Measurements from ENCODE around the gene MSH5. TPM values are rescaled to one million over a fixed set of nuclear protein-coding genes. Genes with fewer than 3 reads are reported as not detected.

The MSH5 gene
- total and polyA plus RNA-seq, 4 donors = 5.9 to 15.1 (median 7.0) TPM; not detected in 1

GRCh38 chr6:31733734-31734133, 6.1 kb upstream of the MSH5 start:
- Histone ChIP-seq H3K36me3 (ENCODE audit: control insufficient read depth in 1 of 2, insufficient read depth in 2 of 2, low read length in 1 of 2) (peaks cover 2% of the 10 kb centered on the region in 2 donors), H3K4me1 (ENCODE audit: control insufficient read depth in 1 of 2, insufficient read depth in 2 of 2, low read length in 2 of 2) (no peaks in the 10 kb centered on the region), H3K4me3 (ENCODE audit: low read length in 2 of 2) (no peak overlapping the region), H3K27me3 (ENCODE audit: control insufficient read depth in 1 of 2, insufficient read depth in 2 of 2, low read length in 1 of 2) (no peaks in the 10 kb centered on the region), H3K27ac (ENCODE audit: low read depth in 1 of 2, low read length in 2 of 2) (no peak overlapping the region), H3K9me3 (ENCODE audit: control insufficient read depth, low read length) (no peaks in the 10 kb centered on the region)
- no peak for DNase-seq
- intact Hi-C loops (cut with DNase I) = loop anchor here in 1 of 2 donors (5.0 kb wide), 1 partner anchor 444 kb away; the partner anchor contains the start of genes AGPAT1 and RNF5
- 81 to 83% methylated on average over 4 of the region's 4 CpGs for WGBS, 2 donors
- no peak for ATAC-seq (ENCODE audit: low FRiP score)

- no peaks in the 10 kb centered on the region for H3K27me3 ChIP-seq (ENCODE audit: control insufficient read depth in 1 of 2, insufficient read depth in 2 of 2, low read length in 1 of 2)
- H3K9me3 ChIP-seq (ENCODE audit: control insufficient read depth, low read length) = no peaks in the 10 kb centered on the region
- ATAC-seq (ENCODE audit: low FRiP score) = no peak
- H3K36me3 ChIP-seq (ENCODE audit: control insufficient read depth in 1 of 2, insufficient read depth in 2 of 2, low read length in 1 of 2) = peaks cover 2% of the 10 kb centered on the region in 2 donors
- 13 to 14% methylated on average over 2 of the region's 2 CpGs for WGBS, 2 donors
- H3K27ac ChIP-seq (ENCODE audit: low read depth in 1 of 2, low read length in 2 of 2) = peak overlapping the region in 1 of 2 donors; percentile 82
- H3K4me3 ChIP-seq (ENCODE audit: low read length in 2 of 2) = peak overlapping the region; percentile 78 to 90
- H3K4me1 ChIP-seq (ENCODE audit: control insufficient read depth in 1 of 2, insufficient read depth in 2 of 2, low read length in 2 of 2) = no peaks in the 10 kb centered on the region
- intact Hi-C loops (cut with DNase I) = loop anchor here in 1 of 2 donors (5.0 kb wide), 1 partner anchor 443 kb away; the partner anchor contains the start of genes AGPAT1 and RNF5
- no peak for DNase-seq
Observed at GRCh38 chr6:31734247-31734820, 5.5 kb upstream of the MSH5 start.

DNA sequence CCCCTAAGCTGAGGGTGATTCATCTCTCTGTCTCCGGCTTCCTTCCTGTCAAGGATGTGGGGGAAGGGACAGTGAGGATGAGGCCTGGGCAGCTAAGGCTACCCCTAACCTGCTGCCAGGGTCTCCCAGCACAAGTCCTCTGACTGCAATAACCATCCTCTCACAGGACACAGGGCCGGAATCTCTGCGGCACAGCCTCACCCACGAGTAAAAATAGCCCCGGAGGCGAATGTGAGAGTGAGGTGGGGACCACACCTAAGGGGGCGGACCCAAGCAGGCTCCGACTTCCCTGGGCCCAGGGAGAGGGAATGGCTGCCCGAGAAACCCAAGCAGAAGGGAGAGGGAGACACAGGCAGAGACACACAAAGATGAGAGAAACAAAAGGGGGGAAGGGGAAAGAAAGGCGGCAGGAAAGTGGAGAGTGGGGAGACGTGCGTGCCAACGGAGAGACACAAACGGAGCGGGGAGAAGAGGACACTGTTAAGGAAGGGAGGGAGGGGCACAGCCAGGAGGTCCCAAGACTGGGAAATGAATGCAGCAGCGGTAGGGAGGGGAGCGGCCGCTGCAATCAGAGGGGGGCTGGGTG, 4.9 kb upstream of the MSH5 start:
- intact Hi-C loops (cut with DNase I) = loop anchor here (5.0 kb wide), 3 partner anchors 57 to 442 kb away; partner anchors contain the start of genes AGPAT1 (in 1 of the 2), RNF5 (in 1 of the 2) and VARS1 (in 1 of the 2)
- 0 to 1% methylated on average over 18 of the region's 18 CpGs for WGBS, 2 donors
- peak; percentile 70 to 81 for DNase-seq
- peak overlapping the region; percentile 78 to 90 for H3K4me3 ChIP-seq (ENCODE audit: low read length in 2 of 2)
- H3K4me1 ChIP-seq (ENCODE audit: control insufficient read depth in 1 of 2, insufficient read depth in 2 of 2, low read length in 2 of 2) = no peaks in the 10 kb centered on the region
- H3K9me3 ChIP-seq (ENCODE audit: control insufficient read depth, low read length) = no peaks in the 10 kb centered on the region
- H3K36me3 ChIP-seq (ENCODE audit: control insufficient read depth in 1 of 2, insufficient read depth in 2 of 2, low read length in 1 of 2) = peaks cover 2% of the 10 kb centered on the region in 2 donors
- H3K27me3 ChIP-seq (ENCODE audit: control insufficient read depth in 1 of 2, insufficient read depth in 2 of 2, low read length in 1 of 2) = no peaks in the 10 kb centered on the region
- H3K27ac ChIP-seq (ENCODE audit: low read depth in 1 of 2, low read length in 2 of 2) = peak overlapping the region; percentile 46 to 82
- ATAC-seq (ENCODE audit: low FRiP score) = no peak

DNA sequence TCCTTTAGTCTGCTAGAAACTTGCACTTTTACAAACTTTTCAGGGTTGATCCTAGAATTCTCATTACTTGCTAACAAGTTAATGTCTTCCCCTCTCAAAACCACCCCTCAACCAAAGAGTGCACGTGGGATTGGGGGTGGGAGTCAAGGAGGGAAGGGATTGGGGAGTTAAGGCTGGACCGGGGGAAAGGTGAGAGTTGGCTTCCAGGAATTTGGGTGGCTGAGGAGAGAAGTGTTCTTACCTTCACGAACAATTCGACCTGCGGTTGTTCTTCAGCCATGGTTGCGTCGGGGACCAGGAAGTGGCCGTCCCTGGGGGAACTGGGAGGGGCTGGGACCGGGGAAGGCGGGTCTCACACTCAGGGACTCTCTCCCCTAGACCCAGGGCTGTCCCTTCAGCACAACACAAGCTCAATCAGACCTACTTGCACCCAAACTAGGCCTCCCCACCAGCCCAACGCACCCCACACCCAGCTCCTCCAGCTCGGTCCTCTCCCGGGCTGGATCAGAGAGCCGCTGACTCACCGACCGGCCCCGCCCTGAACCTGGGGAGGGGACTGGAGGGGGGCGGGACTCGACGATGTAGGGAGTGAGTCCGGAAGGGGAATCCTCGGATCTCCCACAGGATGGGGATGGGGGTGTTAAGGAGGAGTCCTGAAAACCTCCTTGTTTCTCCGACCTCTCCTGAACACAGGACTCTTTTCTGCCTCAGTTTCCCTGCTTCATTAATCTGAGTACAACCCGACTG, 3.6 kb upstream of the MSH5 start, which contains the start of gene CLIC1:
Gene CLIC1, minus strand, starts transcription at position 510 of the 747 bp plus-strand sequence. Its CDS starts 230 bp downstream, at position 280.
- peak within 1 kb of the TSS; percentile 81 to 82 for H3K27ac ChIP-seq (ENCODE audit: low read depth in 1 of 2, low read length in 2 of 2)
- 0% methylated on average over 24 of the region's 24 CpGs for WGBS, 2 donors
- H3K27me3 ChIP-seq (ENCODE audit: control insufficient read depth in 1 of 2, insufficient read depth in 2 of 2, low read length in 1 of 2) = no peaks in the 10 kb centered on the region
- peak within 1 kb of the TSS; percentile 78 to 90 for H3K4me3 ChIP-seq (ENCODE audit: low read length in 2 of 2)
- ATAC-seq (ENCODE audit: low FRiP score) (peak; percentile 86), DNase-seq (peak; percentile 93 to 97)
- intact Hi-C loops (cut with DNase I) = loop anchor here (1.0 to 5.0 kb wide), 3 partner anchors 56 to 94 kb away; partner anchors contain the start of gene VARS1 (in 1 of the 2)
- peaks cover 2% of the 10 kb centered on the region in 2 donors for H3K36me3 ChIP-seq (ENCODE audit: control insufficient read depth in 1 of 2, insufficient read depth in 2 of 2, low read length in 1 of 2)
- H3K4me1 ChIP-seq (ENCODE audit: control insufficient read depth in 1 of 2, insufficient read depth in 2 of 2, low read length in 2 of 2) = no peaks in the 10 kb centered on the region
- no peaks in the 10 kb centered on the region for H3K9me3 ChIP-seq (ENCODE audit: control insufficient read depth, low read length)

DNA sequence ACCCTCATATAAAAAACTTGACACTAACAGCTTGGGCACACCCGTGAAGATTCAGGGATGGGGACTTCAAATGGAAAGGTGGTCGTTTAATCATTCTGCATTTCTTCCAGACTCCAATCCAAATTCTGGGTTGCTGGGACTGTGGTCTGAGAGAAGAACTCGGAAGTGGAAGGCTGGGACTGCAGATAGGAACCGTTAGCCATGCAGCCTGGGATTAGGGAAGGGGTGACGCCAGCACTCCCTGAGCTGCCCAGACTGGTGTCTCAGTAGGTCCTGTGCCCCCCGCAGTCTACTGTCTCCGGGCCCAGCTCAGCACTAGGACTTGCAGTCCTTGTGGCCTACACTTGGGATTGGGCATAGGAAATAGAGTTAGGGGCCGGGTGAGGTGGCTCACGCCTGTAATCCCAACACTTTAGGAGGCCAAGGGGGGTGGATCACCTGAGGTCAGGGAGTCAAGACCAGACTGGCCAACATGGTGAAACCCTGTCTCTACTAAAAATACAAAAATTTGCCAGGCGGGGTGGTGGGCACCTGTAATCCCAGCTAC, 3.0 kb upstream of the MSH5 start:
- ATAC-seq (ENCODE audit: low FRiP score) = no peak
- no peaks in the 10 kb centered on the region for H3K4me1 ChIP-seq (ENCODE audit: control insufficient read depth in 1 of 2, insufficient read depth in 2 of 2, low read length in 2 of 2)
- H3K36me3 ChIP-seq (ENCODE audit: control insufficient read depth in 1 of 2, insufficient read depth in 2 of 2, low read length in 1 of 2) = peaks cover 2% of the 10 kb centered on the region in 2 donors
- intact Hi-C loops (cut with DNase I) = loop anchor here (1.0 to 5.0 kb wide), 3 partner anchors 55 to 93 kb away; partner anchors contain the start of gene VARS1 (in 1 of the 2)
- 33 to 37% methylated on average over 10 of the region's 10 CpGs for WGBS, 2 donors
- H3K27ac ChIP-seq (ENCODE audit: low read depth in 1 of 2, low read length in 2 of 2) = peak overlapping the region in 1 of 2 donors; percentile 82
- no peaks in the 10 kb centered on the region for H3K9me3 ChIP-seq (ENCODE audit: control insufficient read depth, low read length)
- H3K27me3 ChIP-seq (ENCODE audit: control insufficient read depth in 1 of 2, insufficient read depth in 2 of 2, low read length in 1 of 2) = no peaks in the 10 kb centered on the region
- peak overlapping the region; percentile 78 to 90 for H3K4me3 ChIP-seq (ENCODE audit: low read length in 2 of 2)
- DNase-seq = no peak

DNA sequence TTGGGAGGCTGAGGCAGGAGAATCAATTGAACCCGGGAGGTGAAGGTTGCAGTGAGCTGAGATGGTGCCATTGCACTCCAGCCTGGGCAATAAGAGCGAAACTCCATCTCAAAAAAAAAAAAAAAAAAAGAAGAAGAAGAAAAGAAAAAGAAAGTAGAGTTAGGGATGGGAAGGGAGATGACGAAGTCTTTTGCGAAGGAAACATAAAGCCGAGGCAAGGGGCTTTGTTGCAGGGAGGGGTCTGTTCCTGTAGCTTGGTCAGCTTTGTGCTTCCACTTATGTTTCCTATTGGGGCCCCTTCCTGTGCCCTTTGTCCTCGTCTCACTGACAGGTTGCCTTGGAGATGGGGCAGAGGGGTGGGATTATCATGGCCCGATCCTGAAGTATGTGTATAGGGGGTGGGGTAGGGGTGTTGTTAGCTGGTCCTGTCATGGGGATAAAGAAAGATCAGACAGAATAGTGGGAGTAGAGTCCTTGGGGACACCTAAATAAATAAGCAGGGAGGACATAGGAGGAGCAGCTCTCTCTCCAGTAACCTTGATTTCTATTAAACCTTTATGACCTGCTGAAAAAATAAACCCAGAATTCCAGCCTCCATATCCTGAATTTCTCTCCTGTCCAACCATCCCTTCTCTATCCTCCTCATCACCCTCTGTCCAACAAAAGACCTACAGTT, 2.4 kb upstream of the MSH5 start:
- no peaks in the 10 kb centered on the region for H3K27me3 ChIP-seq (ENCODE audit: control insufficient read depth in 1 of 2, insufficient read depth in 2 of 2, low read length in 1 of 2)
- intact Hi-C loops (cut with DNase I) = loop anchor here (5.0 kb wide), 2 partner anchors 55 to 60 kb away; partner anchors contain the start of gene VARS1 (in 1 of the 2)
- no peaks in the 10 kb centered on the region for H3K4me1 ChIP-seq (ENCODE audit: control insufficient read depth in 1 of 2, insufficient read depth in 2 of 2, low read length in 2 of 2)
- no peak overlapping the region for H3K4me3 ChIP-seq (ENCODE audit: low read length in 2 of 2)
- no peak for DNase-seq
- H3K27ac ChIP-seq (ENCODE audit: low read depth in 1 of 2, low read length in 2 of 2) = no peak overlapping the region
- 74 to 77% methylated on average over 7 of the region's 7 CpGs for WGBS, 2 donors
- peaks cover 2% of the 10 kb centered on the region in 2 donors for H3K36me3 ChIP-seq (ENCODE audit: control insufficient read depth in 1 of 2, insufficient read depth in 2 of 2, low read length in 1 of 2)
- H3K9me3 ChIP-seq (ENCODE audit: control insufficient read depth, low read length) = no peaks in the 10 kb centered on the region
- no peak for ATAC-seq (ENCODE audit: low FRiP score)

DNA sequence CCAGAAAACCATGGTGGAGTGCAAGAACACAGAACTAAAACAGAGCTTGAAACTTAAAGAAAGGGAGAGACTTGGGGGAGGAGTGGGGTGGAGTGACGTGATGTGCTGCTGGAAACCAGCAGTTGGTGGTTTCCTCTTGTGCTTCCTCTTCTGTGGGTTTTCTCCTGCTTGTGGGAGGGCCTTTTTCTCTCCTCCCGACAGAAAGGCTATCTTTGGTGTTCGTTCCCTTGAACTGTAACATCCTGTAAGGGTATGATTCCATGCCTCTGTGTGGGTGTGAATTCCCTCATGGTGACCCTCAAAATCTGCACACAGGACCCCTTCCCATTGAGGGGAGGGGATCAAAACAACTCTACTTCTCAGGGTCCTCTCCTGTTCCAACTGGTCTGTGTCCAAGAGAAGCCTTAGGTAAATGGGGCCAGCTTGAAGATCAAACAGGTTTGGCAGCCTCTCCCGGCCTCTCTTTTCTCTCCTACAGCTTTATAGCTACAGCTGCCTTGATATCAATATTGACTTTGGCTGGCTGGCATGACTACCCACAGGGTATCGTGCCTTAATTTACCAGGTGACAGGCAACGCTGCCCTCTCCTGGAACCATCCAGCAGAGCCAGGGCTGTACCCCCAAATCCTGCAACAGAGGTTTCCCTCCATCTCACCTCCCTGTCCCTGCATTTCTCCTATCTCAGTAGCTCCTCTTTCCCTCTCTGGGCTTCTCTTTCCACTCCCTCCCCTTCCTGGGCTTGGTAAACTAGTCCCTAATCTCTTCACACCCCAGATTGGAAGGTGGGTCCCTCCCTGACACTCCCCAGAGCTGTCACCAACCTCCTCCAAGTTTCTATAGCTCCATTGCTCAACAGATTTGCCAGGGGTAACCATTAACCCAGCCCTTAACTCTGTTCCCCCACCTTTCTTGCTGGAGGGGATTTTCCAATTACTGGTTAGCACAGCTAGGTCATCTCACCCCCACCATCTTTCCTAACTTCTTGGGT, 1.5 kb upstream of the MSH5 start:
- intact Hi-C loops (cut with DNase I) = loop anchor here (5.0 kb wide), 2 partner anchors 54 to 59 kb away; partner anchors contain the start of gene VARS1 (in 1 of the 2)
- Histone ChIP-seq H3K9me3 (ENCODE audit: control insufficient read depth, low read length) (no peaks in the 10 kb centered on the region), H3K27me3 (ENCODE audit: control insufficient read depth in 1 of 2, insufficient read depth in 2 of 2, low read length in 1 of 2) (no peaks in the 10 kb centered on the region), H3K36me3 (ENCODE audit: control insufficient read depth in 1 of 2, insufficient read depth in 2 of 2, low read length in 1 of 2) (peaks cover 2% of the 10 kb centered on the region in 2 donors), H3K4me1 (ENCODE audit: control insufficient read depth in 1 of 2, insufficient read depth in 2 of 2, low read length in 2 of 2) (no peaks in the 10 kb centered on the region), H3K27ac (ENCODE audit: low read depth in 1 of 2, low read length in 2 of 2) (no peak overlapping the region), H3K4me3 (ENCODE audit: low read length in 2 of 2) (no peak overlapping the region)
- WGBS, 2 donors = 21 to 22% methylated on average over 6 of the region's 6 CpGs
- peak in 1 of 2 donors; percentile 79 for DNase-seq
- no peak for ATAC-seq (ENCODE audit: low FRiP score)
